Measurements from ENCODE around the gene A3GALT2.
A peak's percentile ranks its signal among the peaks of the same experiment; 100 is the strongest.

A3GALT2 gene

GRCh38 chr1:33327587-33328325 lies 6.9 kb upstream of the A3GALT2 start:
- peaks cover 92% of the 10 kb centered on the region for H3K36me3 Mint-ChIP-seq (ENCODE audit: low read depth)
- H3K4me1 Mint-ChIP-seq: peaks cover 51% of the 10 kb centered on the region
- no peaks in the 10 kb centered on the region for H3K27me3 Mint-ChIP-seq (ENCODE audit: low read depth)
- TF ChIP-seq CTCF (IDR thresholded peaks at IDR 0.05; ENCODE audit: unreplicated experiment in 3 of 3): no peak
- no peak overlapping the region for H3K27ac Mint-ChIP-seq
- H3K9me3 Mint-ChIP-seq: no peaks in the 10 kb centered on the region
- no peak overlapping the region for H3K4me3 Mint-ChIP-seq

DNA sequence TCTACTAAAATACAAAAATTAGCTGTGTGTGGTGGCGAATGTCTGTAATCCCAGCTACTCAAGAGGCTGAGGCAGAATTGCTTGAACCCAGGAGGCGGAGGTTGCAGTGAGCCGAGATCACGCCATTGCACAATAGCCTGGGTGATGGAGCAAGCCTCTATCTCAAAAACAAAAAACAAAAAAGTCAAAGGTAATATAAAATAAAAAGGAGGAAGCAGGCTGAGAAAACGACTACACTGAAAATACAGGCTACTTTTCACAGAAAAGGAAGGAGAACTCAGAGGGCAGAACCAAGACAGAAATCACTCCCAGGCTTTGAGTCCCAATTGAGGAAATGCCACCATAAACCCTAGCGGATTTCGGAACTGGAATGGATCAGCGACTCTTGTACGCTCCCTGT lies 5.9 kb upstream of the A3GALT2 start:
- no peak overlapping the region for H3K27ac Mint-ChIP-seq
- TF ChIP-seq CTCF (IDR thresholded peaks at IDR 0.05; ENCODE audit: unreplicated experiment in 3 of 3): no peak
- peaks cover 42% of the 10 kb centered on the region for H3K4me1 Mint-ChIP-seq
- no peaks in the 10 kb centered on the region for H3K9me3 Mint-ChIP-seq
- H3K27me3 Mint-ChIP-seq (ENCODE audit: low read depth): no peaks in the 10 kb centered on the region
- H3K4me3 Mint-ChIP-seq: no peak overlapping the region
- peaks cover 83% of the 10 kb centered on the region for H3K36me3 Mint-ChIP-seq (ENCODE audit: low read depth)

- H3K36me3 Mint-ChIP-seq (ENCODE audit: low read depth): peaks cover 74% of the 10 kb centered on the region
- peaks cover 38% of the 10 kb centered on the region for H3K4me1 Mint-ChIP-seq
- H3K4me3 Mint-ChIP-seq: peak overlapping the region in 1 of 3 experiments; percentile 32
- no peak for TF ChIP-seq CTCF (IDR thresholded peaks at IDR 0.05; ENCODE audit: unreplicated experiment in 3 of 3)
- H3K27ac Mint-ChIP-seq: peak overlapping the region; percentile 60 to 87 (median 61)
- H3K27me3 Mint-ChIP-seq (ENCODE audit: low read depth): no peaks in the 10 kb centered on the region
- no peaks in the 10 kb centered on the region for H3K9me3 Mint-ChIP-seq
Observed at GRCh38 chr1:33324677-33325575, 4.0 kb upstream of the A3GALT2 start.

GRCh38 chr1:33323663-33324477 lies 3.0 kb upstream of the A3GALT2 start:
- no peaks in the 10 kb centered on the region for H3K27me3 Mint-ChIP-seq (ENCODE audit: low read depth)
- TF ChIP-seq CTCF (IDR thresholded peaks at IDR 0.05; ENCODE audit: unreplicated experiment in 3 of 3): no peak
- peak overlapping the region; percentile 60 to 87 (median 61) for H3K27ac Mint-ChIP-seq

DNA sequence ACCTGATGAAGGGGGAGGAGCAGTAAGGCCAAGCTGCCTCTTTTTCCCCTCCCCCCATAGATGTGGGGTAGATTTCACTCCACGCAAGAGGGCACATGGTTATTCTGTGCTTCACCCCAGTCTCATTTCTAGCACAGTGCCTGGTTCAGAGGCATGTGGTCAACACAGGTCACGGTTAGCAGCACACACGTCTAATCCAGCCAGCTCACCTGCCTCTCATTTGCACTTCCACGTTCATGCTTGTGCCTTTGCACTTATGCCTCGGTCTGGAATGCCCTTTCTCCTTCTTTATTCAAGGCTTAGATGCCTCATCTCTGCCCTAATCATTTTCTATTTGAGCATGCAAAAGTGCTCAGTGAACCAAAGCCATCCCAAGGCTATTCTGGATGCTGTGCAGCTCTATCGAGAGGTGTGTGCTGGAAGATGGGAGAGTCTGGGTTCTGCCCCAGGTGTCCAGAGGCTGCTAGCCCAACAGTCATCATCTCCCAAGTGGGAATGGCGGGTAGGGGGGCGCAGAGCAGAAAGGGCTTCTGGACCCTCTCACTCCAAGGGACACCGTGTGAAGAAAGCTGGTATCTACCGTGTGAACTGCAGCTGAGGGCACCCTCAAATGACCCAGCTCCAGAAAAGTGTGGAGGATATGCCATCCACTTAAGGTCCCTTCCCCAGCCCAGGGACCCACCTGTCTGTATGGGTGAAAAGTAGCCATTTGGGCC lies 2.1 kb upstream of the A3GALT2 start:
- peaks cover 41% of the 10 kb centered on the region for H3K4me1 Mint-ChIP-seq
- no peak for TF ChIP-seq CTCF (IDR thresholded peaks at IDR 0.05; ENCODE audit: unreplicated experiment in 3 of 3)
- H3K27ac Mint-ChIP-seq: peak overlapping the region; percentile 60 to 87 (median 61)
- H3K9me3 Mint-ChIP-seq: no peaks in the 10 kb centered on the region
- H3K4me3 Mint-ChIP-seq: no peak overlapping the region
- no peaks in the 10 kb centered on the region for H3K27me3 Mint-ChIP-seq (ENCODE audit: low read depth)
- H3K36me3 Mint-ChIP-seq (ENCODE audit: low read depth): peaks cover 55% of the 10 kb centered on the region

More at GRCh38 chr1:33323663-33324477, 3.0 kb upstream of the A3GALT2 start:
- no peaks in the 10 kb centered on the region for H3K9me3 Mint-ChIP-seq
- H3K4me3 Mint-ChIP-seq: no peak overlapping the region
- H3K36me3 Mint-ChIP-seq (ENCODE audit: low read depth): peaks cover 63% of the 10 kb centered on the region
- peaks cover 41% of the 10 kb centered on the region for H3K4me1 Mint-ChIP-seq

Measured in nephron (organoid).